Astrocyte (in vitro differentiated cells and primary cell): Measurements from ENCODE around the gene CCDC81.

ENCODE experiments used
- EZH2 ChIP-seq: IDR thresholded peaks from 2 replicates; pipeline ENCODE4 v1.6.1; 2012; ENCODE audit warnings: mild to moderate bottlenecking, low read length, inconsistent platforms; ENCODE audit not compliant: insufficient read depth
- TF ChIP-seq, protein P1 (sequence below): IDR thresholded peaks from 2 replicates; pipeline ENCODE4 v1.5.1; 2011; ENCODE audit warnings: low read depth, mild to moderate bottlenecking, inconsistent platforms, low read length, moderate library complexity; ENCODE audit not compliant: insufficient read depth

- TF ChIP-seq, protein P1, sequence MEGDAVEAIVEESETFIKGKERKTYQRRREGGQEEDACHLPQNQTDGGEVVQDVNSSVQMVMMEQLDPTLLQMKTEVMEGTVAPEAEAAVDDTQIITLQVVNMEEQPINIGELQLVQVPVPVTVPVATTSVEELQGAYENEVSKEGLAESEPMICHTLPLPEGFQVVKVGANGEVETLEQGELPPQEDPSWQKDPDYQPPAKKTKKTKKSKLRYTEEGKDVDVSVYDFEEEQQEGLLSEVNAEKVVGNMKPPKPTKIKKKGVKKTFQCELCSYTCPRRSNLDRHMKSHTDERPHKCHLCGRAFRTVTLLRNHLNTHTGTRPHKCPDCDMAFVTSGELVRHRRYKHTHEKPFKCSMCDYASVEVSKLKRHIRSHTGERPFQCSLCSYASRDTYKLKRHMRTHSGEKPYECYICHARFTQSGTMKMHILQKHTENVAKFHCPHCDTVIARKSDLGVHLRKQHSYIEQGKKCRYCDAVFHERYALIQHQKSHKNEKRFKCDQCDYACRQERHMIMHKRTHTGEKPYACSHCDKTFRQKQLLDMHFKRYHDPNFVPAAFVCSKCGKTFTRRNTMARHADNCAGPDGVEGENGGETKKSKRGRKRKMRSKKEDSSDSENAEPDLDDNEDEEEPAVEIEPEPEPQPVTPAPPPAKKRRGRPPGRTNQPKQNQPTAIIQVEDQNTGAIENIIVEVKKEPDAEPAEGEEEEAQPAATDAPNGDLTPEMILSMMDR: no peak
- TF ChIP-seq EZH2: no peak
Measured at GRCh38 chr11:86395061-86395551, 20.4 kb downstream of the CCDC81 start.
